Effector memory CD4-positive, alpha-beta T cell (primary cell): ENCODE measurements around the gene RALGPS1.
A peak's percentile ranks its signal among the peaks of the same experiment; 100 is the strongest.

ENCODE experiments used
- DNase-seq, 3 donors: peaks; one replicate each; pipeline ENCODE4 v3.0.0-alpha.2; 2020
- H3K27ac ChIP-seq: 2 replicates; pipeline ENCODE4 v1.7.0; 2013; ENCODE audit warnings: mild to moderate bottlenecking, low read length, moderate library complexity; ENCODE audit not compliant: insufficient read depth, poor library complexity, severe bottlenecking
- H3K27me3 ChIP-seq: replicated peaks from 2 replicates; pipeline ENCODE4 v1.7.0; 2013; ENCODE audit warnings: mild to moderate bottlenecking, low read length; ENCODE audit not compliant: insufficient read depth, control insufficient read depth, poor library complexity, severe bottlenecking
- H3K36me3 ChIP-seq: 2 replicates; pipeline ENCODE4 v1.7.0; 2013; ENCODE audit warnings: mild to moderate bottlenecking, low read length, moderate library complexity; ENCODE audit not compliant: control insufficient read depth, insufficient read depth
- H3K4me1 ChIP-seq: 2 replicates; pipeline ENCODE4 v1.7.0; 2013; ENCODE audit warnings: low read length, mild to moderate bottlenecking; ENCODE audit not compliant: control insufficient read depth, insufficient read depth, poor library complexity, severe bottlenecking
- H3K4me3 ChIP-seq: 2 replicates; pipeline ENCODE4 v1.7.0; 2013; ENCODE audit warnings: low read length, low read depth, mild to moderate bottlenecking; ENCODE audit not compliant: insufficient read depth, poor library complexity, severe bottlenecking
- H3K9me3 ChIP-seq: 2 replicates; pipeline ENCODE4 v1.7.0; 2013; ENCODE audit warnings: mild to moderate bottlenecking, low read length, moderate library complexity; ENCODE audit not compliant: control insufficient read depth

RALGPS1 gene

GRCh38 chr9:127004946-127005769, 90.6 kb downstream of the RALGPS1 start:
- Histone ChIP-seq H3K27ac (peak overlapping the region; percentile 51), H3K36me3 (no peaks in the 10 kb centered on the region), H3K9me3 (no peaks in the 10 kb centered on the region), H3K4me1 (peaks cover 21% of the 10 kb centered on the region), H3K4me3 (no peak overlapping the region), H3K27me3 (no peaks in the 10 kb centered on the region)
- peak; percentile 32 to 60 (median 40) for DNase-seq

GRCh38 chr9:127005770-127006314, 91.3 kb downstream of the RALGPS1 start:
- no peaks in the 10 kb centered on the region for H3K27me3 ChIP-seq
- H3K4me1 ChIP-seq, result peaks cover 21% of the 10 kb centered on the region
- H3K36me3 ChIP-seq, result no peaks in the 10 kb centered on the region
- peak overlapping the region; percentile 51 for H3K27ac ChIP-seq
- no peak overlapping the region for H3K4me3 ChIP-seq
- no peaks in the 10 kb centered on the region for H3K9me3 ChIP-seq
- no peak for DNase-seq

- Histone ChIP-seq H3K4me1 (peaks cover 21% of the 10 kb centered on the region), H3K27me3 (no peaks in the 10 kb centered on the region), H3K9me3 (no peaks in the 10 kb centered on the region), H3K27ac (no peak overlapping the region), H3K36me3 (no peaks in the 10 kb centered on the region), H3K4me3 (no peak overlapping the region)
- DNase-seq, result no peak
Measured at GRCh38 chr9:127007638-127008037, 93.1 kb downstream of the RALGPS1 start.

GRCh38 chr9:127008076-127008475, 93.5 kb downstream of the RALGPS1 start:
- Histone ChIP-seq H3K36me3 (no peaks in the 10 kb centered on the region), H3K4me3 (no peak overlapping the region), H3K4me1 (peaks cover 21% of the 10 kb centered on the region), H3K27ac (no peak overlapping the region), H3K27me3 (no peaks in the 10 kb centered on the region), H3K9me3 (no peaks in the 10 kb centered on the region)
- no peak for DNase-seq

- no peaks in the 10 kb centered on the region for H3K27me3 ChIP-seq
- H3K4me3 ChIP-seq, result no peak overlapping the region
Measured at GRCh38 chr9:127011772-127012171, 97.2 kb downstream of the RALGPS1 start.

GRCh38 chr9:127012250-127012649, 97.7 kb downstream of the RALGPS1 start:
- Histone ChIP-seq H3K4me3 (no peak overlapping the region), H3K27me3 (no peaks in the 10 kb centered on the region), H3K9me3 (no peaks in the 10 kb centered on the region), H3K4me1 (no peaks in the 10 kb centered on the region), H3K36me3 (no peaks in the 10 kb centered on the region), H3K27ac (no peak overlapping the region)
- no peak for DNase-seq

More at GRCh38 chr9:127011772-127012171, 97.2 kb downstream of the RALGPS1 start:
- H3K9me3 ChIP-seq, result no peaks in the 10 kb centered on the region
- no peak overlapping the region for H3K27ac ChIP-seq
- no peaks in the 10 kb centered on the region for H3K36me3 ChIP-seq
- no peak for DNase-seq
- no peaks in the 10 kb centered on the region for H3K4me1 ChIP-seq

GRCh38 chr9:127013597-127013996, 99.0 kb downstream of the RALGPS1 start:
- Histone ChIP-seq H3K36me3 (no peaks in the 10 kb centered on the region), H3K9me3 (no peaks in the 10 kb centered on the region), H3K27me3 (no peaks in the 10 kb centered on the region), H3K4me1 (no peaks in the 10 kb centered on the region), H3K27ac (no peak overlapping the region), H3K4me3 (no peak overlapping the region)
- no peak for DNase-seq

GRCh38 chr9:127014216-127014909, 99.8 kb downstream of the RALGPS1 start:
- H3K9me3 ChIP-seq, result no peaks in the 10 kb centered on the region
- H3K27ac ChIP-seq, result no peak overlapping the region
- H3K4me3 ChIP-seq, result no peak overlapping the region
- H3K27me3 ChIP-seq, result no peaks in the 10 kb centered on the region
- DNase-seq, result no peak
- H3K4me1 ChIP-seq, result no peaks in the 10 kb centered on the region
- no peaks in the 10 kb centered on the region for H3K36me3 ChIP-seq

- no peak for DNase-seq
- Histone ChIP-seq H3K9me3 (no peaks in the 10 kb centered on the region), H3K4me1 (no peaks in the 10 kb centered on the region), H3K36me3 (no peaks in the 10 kb centered on the region), H3K27ac (no peak overlapping the region), H3K4me3 (no peak overlapping the region), H3K27me3 (no peaks in the 10 kb centered on the region)
Measured at GRCh38 chr9:127014910-127015540, 100.4 kb downstream of the RALGPS1 start.
